Measurements from ENCODE around the gene TMEM101.

DNA sequence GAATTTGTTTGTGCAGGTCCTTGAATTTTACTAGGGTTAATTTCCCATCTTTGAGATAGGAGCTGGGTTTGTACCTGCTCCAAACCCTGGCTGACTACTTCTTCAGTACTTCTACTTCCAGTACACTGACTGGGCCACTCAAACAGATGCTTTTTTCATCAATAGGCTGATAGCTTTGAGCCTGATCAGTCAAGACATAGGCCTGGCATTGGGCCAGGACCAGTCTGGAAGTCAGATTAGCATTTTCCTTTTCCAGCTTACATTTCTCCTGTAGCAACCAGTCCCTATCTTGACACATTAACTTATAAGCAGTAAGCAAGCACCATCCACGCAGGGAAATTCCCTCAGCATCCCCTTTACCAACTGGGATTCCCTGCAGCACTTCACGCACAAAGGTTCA lies 7.5 kb upstream of the TMEM101 start:
- TF ChIP-seq, protein P1, sequence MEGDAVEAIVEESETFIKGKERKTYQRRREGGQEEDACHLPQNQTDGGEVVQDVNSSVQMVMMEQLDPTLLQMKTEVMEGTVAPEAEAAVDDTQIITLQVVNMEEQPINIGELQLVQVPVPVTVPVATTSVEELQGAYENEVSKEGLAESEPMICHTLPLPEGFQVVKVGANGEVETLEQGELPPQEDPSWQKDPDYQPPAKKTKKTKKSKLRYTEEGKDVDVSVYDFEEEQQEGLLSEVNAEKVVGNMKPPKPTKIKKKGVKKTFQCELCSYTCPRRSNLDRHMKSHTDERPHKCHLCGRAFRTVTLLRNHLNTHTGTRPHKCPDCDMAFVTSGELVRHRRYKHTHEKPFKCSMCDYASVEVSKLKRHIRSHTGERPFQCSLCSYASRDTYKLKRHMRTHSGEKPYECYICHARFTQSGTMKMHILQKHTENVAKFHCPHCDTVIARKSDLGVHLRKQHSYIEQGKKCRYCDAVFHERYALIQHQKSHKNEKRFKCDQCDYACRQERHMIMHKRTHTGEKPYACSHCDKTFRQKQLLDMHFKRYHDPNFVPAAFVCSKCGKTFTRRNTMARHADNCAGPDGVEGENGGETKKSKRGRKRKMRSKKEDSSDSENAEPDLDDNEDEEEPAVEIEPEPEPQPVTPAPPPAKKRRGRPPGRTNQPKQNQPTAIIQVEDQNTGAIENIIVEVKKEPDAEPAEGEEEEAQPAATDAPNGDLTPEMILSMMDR (IDR thresholded peaks at IDR 0.05; ENCODE audit: insufficient read depth, low read length, poor library complexity, severe bottlenecking): no peak
- TF ChIP-seq EZH2phosphoT487 (conservative IDR thresholded peaks at IDR 0.05; ENCODE audit: low read length): no peak
